ENCODE results near the gene ARHGAP18.

ARHGAP18 gene, protein sequence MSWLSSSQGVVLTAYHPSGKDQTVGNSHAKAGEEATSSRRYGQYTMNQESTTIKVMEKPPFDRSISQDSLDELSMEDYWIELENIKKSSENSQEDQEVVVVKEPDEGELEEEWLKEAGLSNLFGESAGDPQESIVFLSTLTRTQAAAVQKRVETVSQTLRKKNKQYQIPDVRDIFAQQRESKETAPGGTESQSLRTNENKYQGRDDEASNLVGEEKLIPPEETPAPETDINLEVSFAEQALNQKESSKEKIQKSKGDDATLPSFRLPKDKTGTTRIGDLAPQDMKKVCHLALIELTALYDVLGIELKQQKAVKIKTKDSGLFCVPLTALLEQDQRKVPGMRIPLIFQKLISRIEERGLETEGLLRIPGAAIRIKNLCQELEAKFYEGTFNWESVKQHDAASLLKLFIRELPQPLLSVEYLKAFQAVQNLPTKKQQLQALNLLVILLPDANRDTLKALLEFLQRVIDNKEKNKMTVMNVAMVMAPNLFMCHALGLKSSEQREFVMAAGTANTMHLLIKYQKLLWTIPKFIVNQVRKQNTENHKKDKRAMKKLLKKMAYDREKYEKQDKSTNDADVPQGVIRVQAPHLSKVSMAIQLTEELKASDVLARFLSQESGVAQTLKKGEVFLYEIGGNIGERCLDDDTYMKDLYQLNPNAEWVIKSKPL

DNA sequence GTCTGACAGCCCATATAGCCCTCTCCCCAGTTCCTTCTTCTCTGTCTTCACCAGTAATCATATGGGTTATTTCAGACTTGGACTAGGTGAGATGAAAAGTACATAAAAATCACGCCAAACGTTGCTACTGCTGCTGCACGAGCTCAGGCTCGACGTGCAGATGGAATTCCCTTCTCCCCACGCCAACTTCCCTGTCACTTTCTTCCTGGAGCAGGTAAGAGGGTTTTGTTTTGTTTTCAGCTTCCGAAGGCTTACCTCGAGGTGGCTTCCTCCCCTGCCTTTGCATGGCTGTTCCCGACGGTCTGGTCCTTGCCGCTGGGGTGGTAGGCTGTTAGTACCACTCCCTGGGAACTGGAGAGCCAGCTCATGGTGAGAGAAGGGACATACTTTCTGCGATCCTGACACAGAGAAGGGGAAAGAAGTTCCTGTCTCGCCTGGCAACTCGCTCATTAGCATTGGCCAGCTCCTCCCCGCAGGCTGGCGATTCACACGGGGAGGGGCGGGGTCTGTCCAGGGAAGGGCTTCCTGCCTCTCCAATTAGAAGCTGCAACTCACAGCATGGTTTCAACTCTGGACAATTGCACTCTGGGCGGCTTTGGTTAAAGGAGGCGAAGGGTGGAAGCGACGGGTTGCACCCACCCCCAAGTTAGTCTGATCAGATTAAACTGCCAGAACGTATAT is at the start of gene ARHGAP18:
ARHGAP18 (minus strand) TSS at position 409 of the 681 bp plus-strand sequence; CDS start at position 368, 41 bp downstream.
- peak; percentile 77 for DNase-seq (ENCODE audit: low read depth)

DNA sequence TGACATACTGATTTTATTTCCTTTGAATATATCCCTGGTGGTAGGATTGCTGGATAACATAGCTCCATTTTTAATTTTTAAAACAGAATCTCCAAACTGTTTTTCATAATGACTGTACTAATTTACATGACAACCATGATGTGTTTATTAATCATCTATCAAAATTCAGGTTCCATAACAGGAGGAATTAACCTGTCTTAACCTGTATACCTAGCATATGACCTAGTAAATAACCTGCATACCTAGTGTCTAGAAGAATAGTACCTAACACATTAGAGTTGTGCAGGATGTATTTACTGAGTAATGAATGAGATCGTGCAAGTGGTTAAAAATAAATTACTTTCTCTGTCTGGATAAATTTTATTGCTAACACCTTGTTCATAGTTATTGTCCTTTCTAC is 45.8 kb upstream of the ARHGAP18 start:
- DNase-seq (ENCODE audit: low read depth) = no peak

DNA sequence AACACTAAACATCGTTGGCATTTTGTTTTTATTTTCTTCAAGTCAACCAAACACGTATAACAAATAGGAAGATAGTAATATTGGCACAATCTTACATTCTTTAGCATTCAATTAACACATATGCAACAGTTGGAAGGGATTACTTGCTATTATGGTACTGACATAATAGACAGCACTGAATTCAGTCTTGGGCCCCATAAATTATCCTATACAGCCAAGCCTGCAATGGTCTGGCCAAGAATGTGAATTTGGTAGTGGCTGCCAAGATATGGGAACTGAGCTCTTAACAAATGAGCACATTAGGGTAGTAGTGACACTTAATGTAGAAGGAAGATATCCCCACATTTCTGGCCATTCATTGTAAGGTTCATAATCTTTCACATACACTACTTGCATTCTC is 44.8 kb upstream of the ARHGAP18 start:
- no peak for DNase-seq (ENCODE audit: low read depth)

DNA sequence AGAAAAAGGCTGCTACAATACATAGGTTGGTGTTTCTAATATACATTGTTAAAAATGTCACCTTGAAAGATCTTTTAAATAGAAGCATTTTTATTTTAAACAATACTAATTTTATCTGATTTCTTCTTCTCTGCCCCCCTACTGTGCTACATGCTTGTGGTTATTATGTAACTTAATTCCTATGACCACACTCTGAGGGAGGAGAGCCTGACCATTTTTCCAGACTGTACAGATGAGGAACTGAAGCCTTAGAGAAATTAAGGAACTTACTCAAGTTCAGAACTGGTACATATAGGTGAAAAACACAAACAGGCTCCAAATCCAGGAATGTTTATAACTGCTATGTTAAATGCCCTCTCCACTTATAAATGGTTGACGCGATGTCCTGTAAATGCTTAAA is 43.4 kb upstream of the ARHGAP18 start:
- no peak for DNase-seq (ENCODE audit: low read depth)

DNA sequence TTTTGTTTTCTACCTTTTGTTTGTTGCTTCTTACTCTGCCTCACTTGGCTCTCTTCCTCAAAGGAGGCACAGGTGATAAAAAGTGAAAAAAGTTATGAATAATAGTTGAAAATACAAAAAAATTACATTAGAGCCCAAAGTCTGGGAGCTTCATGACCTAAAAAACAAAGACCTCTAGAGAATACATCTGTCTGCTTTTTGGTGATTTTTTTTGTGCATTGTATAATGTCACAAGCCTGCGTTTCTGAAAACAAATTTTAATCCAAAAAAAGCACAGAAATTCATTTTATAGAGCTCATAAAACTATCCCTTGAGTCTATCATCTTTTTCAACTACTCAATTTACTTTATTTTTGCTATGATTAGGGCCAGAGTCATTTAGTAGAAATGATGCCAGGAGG is 41.4 kb upstream of the ARHGAP18 start:
- DNase-seq (ENCODE audit: low read depth) = no peak

DNA sequence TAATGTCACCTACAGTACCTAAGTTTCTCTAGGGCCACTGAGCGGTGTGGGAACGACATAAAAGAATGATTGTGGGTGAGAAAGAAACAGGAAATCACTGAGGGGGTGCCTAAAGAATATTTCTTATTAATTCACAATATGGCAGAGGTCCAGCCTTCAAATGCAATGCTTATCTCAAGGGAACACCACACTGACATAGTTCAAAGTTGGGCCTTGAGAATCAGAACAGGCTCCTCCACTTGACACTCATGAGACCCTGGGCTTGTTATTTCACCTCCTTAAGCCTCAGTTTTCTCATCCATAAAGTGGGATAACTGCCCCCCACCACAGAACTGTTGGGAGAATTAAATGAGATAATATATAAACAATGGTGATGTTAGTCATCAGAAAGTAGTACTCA is 40.4 kb upstream of the ARHGAP18 start:
- DNase-seq (ENCODE audit: low read depth) = no peak

DNA sequence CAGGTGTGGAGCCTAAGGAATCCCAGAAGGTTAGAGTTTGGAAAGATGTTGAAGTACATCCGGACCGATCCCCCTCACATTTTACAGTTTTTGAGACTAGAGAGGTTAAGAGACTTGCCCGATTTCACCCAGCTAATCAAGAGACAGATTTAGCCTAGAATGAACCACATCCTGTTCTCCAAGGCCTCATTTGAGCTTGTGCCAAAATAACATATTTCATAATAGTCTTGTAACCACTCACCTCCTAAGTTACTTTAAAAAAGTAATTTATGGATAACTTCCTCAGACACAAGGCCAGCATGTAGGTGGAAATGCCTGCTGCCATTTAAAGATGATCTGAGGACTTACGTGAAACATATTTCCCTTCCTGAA is 39.8 kb upstream of the ARHGAP18 start:
- DNase-seq (ENCODE audit: low read depth) = no peak

DNA sequence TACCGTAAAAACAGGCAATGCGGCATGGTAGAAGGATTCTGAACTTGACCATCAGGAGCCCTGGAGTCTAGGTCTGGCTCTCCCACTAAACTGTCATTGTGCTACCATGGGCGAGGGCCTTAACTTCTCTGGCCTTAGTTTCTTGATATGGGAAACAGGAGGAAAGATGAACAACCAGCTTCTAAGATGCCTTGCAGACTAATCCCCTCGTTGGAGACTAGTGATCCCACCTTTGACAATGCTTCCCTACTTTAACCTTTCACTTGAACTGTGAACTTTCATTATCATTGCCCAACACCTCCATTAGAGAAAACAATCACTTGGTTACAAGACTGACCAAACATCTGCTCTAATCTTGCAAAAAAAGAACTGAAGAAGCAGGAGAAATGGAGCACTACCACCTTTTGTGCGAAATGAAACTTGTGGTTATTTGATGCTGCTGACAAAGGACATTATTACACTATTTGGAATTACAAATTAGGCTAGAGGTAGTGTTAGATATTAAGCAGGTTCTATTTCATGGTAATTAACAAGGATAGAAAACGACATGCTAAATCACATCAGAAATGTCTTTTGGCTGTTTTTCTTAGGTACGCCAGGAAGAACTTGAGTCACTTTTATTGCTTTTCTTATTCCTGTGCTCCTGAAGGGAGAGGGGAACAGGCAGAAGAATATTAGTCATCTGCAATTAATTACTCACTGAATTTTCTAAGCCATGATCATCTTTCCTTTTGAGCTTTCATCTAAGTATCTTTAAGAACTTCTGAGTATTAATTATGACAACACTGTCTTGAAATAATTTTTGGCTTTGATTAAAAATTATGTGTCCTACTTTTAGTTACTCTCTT is 39.1 kb upstream of the ARHGAP18 start:
- no peak for DNase-seq (ENCODE audit: low read depth)

DNA sequence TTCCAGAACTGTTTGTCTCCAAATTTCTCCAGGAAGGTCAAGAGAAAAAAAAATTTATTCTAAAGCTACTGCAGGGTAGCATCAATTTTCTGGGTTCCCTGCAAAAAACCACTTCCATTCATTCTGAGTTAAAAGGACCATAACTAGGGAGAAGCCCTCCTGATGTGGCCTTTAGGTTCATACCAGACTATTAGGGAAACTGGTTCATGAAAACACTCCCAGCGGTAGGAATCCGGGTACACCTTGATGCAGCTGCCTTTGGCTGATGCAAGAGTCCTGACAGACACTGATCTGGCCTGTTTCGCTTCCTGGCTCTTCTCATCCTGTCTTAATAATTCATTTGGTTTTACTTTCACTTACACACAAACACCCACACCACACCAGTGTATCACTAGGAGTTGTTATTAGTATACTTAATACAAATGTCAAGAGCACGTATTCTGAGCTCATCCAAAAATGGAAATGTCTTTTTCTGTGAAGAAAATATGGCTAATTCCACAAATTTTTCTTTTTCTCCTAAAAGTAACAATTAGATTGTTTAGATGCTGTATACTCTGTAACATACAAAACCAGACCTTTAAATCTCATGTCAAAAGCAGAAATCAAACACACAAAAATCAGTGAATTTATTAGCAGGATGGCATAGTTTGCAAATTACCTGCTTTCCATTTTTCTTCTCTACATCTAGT is 38.4 kb upstream of the ARHGAP18 start:
- no peak for DNase-seq (ENCODE audit: low read depth)

DNA sequence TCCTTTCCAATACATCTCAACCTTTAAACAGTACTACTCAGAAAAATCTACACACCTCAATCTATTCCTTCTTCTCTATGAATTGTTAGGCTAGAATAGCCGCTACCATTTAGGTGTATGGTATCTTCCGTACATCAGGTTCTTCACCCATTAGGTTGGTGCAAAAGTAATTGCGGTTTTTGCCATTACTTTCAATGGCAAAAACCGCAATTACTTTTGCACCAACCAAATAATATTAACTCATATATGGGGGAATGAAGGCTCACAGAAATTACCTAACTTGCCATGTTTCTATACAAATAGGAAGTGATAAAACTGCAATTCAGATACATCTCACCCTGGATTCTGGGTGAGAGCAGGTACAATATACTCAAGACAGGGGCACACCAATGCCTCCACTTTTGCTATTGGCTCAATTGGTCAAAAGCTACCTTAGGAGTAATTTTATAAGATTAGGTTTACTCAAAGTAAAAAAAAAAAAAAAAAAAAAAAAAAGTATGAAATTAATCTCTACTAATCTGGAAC is 37.7 kb upstream of the ARHGAP18 start:
- DNase-seq (ENCODE audit: low read depth) = no peak

DNA sequence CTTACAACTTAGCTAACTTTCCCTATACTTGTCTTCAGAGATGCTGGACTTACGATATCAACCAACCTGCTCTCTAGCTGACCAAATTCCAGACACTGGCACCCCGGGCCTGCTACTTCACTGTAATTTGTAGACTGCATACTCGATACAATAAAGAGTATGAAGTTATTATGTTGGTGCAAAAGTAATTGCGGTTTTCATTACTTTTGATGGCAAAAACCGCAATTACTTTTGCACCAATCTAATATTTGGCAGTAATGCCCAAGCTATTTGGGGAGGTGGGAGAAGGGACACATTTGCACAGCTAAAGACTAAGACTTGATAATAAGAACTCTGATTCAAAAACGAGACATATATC is 34.9 kb upstream of the ARHGAP18 start:
- DNase-seq (ENCODE audit: low read depth) = no peak

DNA sequence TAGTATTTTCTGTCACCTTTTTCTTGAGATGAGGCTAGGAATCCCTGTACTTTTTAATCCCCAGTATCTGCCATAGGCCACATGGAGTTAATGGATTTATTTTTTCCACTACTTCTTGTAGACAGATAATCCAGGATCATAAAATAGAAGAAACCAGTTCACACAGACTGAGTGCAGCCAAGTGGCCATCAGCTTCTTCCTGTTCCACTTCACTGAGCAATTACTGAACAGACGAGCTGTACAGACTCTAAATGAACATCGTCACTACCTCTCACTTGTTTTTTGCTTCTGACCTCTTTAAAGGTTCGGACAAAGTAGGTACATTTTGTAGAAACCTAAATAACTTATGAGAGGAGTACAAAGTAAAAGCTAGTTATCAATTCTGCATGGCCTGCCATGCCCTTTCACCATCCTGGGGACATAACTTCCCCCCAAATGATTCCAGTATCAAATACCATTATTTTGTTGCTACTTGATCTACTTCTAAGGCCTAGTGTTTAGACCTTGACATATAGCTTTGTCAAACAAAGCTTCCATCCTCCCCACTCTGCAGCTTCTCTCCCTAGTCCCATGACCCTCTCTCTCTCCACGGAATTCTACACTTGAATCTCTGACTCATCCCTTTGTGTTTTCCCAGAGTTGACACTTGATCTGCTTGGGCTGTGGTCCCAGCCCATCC is 34.4 kb upstream of the ARHGAP18 start:
- DNase-seq (ENCODE audit: low read depth) = no peak

DNA sequence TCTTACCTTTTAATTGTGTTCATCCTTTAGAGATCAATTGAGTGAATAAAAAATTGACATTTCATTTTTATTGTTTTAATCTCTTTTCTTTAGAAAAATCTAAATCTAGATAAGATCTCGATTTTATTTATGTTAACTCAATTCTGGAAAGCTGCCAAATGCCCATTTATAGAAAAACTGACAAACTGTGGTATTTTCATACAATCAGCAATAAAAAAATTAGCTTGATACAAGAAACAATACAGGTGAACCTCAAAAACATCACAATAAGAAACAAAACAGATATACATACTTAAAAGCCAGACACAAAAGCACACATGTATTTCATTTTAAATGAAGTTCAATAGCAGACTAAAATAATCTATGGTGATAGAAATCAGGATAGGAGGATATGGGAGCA is 30.0 kb upstream of the ARHGAP18 start:
- no peak for DNase-seq (ENCODE audit: low read depth)

DNA sequence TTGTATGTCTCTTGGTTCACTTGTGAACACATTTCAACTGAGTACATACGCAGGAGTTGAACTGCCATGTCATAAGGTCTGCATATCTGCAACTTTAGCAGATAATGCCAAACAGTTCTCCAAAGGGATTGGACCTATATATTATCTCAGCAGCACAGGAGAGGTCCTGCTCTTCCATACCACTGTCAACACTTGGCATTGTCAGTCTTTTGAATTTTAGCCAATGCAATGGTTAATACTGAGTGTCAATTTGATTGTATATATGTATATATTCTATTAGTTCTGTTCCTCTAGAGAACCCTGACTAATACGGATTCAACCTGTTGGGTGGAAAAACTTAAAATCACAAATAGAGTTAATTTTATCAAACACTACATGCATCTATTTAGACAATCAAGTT is 26.1 kb upstream of the ARHGAP18 start:
- DNase-seq (ENCODE audit: low read depth) = no peak

DNA sequence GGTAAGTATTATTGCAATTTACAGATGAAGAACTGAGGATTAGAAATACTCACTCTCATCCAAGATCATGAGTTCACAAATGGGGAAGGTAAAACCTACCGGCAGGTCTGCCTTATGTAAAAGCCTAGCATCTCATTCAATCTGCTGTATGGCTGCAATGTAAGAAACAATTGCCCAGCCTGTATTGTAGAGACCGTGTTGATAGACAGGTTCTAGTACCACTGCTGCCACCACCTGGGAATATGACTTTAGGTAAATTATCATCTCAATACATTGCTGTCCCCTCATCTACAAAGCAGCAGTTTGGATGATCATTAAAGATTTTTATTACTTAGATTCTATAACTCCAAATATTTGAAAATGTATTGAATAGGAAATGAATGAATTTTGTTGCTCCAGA is 23.3 kb upstream of the ARHGAP18 start:
- DNase-seq (ENCODE audit: low read depth) = no peak

DNA sequence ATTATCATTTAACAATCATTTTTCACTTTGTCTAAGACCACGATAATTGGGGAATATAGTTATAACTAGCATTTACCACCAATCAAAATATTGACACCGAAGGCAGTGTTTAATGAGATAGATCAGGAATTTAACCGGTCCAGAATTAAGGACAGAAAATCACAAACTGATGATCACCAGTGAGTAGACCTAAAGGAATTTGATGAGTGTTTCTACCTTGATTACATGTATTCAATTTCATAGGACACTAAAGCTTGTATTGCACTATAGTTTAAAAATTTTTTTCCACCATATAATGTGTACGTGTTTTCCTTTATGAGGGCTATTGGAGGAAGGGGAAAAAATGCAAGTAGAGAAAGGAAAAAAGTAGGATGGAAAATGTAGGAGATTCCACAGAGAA is 22.6 kb upstream of the ARHGAP18 start:
- no peak for DNase-seq (ENCODE audit: low read depth)

DNA sequence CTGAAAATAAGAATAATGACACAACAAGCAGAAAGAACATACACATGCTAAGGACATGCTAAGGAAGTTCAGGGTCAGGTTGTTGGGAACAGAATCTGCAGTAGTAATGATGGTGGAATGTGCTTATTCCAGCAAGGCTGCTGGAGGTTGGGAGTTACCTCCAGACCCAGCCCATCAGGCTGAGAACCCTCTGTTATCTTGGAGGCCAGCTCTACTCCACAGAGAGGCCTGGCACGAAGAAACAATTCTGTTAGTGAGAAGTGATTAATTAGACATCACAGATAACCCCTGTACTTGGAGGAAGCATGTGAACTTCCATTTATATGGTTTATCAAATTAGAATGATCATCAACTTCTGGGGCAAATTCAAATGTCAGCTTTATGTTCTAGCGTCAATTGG is 22.1 kb upstream of the ARHGAP18 start:
- no peak for DNase-seq (ENCODE audit: low read depth)

DNA sequence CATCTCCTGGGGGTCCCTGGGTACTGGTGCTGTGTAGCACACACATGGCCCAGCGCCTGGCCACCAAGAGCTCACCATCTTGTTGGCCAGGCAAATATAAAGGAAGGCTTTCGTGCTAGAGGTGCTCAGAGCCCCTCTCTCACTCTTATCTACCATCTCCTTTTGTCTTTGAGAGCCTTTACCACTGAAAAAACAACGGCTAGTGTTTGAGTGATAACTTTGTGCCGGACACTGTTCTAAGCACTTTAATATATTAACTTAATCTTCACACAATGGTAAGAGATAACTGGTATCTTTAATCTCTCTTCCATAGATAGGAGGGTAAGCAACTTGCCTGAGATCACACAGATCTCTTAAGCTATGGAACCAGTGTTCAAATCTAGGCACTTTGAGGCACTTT is 21.5 kb upstream of the ARHGAP18 start:
- no peak for DNase-seq (ENCODE audit: low read depth)

DNA sequence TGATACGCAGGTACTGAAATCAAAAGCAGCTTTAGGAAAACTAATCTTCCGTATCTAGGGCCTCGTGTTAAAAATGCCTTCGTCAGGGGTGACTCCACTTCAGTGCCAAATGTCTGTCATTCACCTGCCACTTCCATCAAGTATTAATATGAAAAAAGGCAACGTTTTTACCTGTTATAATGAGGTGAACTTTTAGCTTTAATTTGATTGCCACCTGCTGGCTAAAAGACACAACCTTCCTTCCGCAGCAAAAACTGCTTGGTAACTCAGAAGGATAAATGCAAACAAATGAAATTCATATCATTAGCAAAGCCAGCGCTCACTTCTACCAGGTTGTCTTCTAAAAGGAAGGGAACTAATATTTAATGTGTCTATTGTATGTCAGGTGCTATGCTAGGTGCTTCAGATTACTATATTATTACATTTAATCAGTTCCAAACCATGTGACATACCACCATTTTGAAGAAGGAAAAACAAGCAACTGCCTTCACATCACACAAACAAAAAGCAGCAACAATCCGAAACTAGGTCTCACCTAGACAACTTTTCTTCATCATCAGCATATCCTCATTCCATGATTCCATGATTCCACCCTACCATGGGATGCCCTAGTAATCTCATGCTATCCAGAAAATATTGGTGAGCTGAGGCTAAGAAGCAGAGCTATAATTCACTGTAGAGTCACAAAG is 20.6 kb upstream of the ARHGAP18 start:
- DNase-seq (ENCODE audit: low read depth) = no peak

DNA sequence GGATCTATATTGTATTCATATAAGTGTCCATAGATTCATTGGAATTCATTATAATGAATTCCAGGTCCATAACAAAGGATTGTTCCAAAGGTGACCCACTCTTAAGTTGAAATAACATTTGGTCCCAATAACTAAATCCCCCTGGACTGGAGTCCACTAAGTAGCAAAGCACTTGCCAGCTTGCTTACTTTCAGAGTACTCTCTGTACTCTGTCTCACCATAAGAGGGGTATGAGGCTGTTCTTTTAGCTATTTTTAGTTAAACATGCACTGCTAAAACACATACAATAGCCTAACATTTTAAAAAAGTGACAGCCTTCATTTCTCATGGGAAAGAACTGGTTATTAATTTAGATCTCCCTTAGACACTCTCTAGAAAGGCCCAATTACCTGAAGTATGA is 16.7 kb upstream of the ARHGAP18 start:
- no peak for DNase-seq (ENCODE audit: low read depth)
